HepG2 (cell line): ENCODE data around the gene ATP11A. TPM values are rescaled to one million over a fixed set of nuclear protein-coding genes. Genes with fewer than 3 reads are reported as not detected.

Experiments
- ADNP ChIP-seq: sonication (generic); formaldehyde crosslinking; IDR thresholded peaks from 2 replicates; pipeline ENCODE4 v1.4.0; 2020; ENCODE audit warnings: missing genetic modification reagents
- FOXA3 ChIP-seq: IDR thresholded peaks from 2 replicates; pipeline ENCODE4 v1.6.1; 2016; ENCODE audit warnings: missing genetic modification reagents, missing compliant biosample characterization
- HHEX ChIP-seq: IDR thresholded peaks from 2 replicates; pipeline ENCODE4 v1.6.1; 2016; ENCODE audit warnings: control low read depth
- IKZF1 ChIP-seq: fragments of 450-650 bp; IDR thresholded peaks from 2 replicates; pipeline ENCODE4 v1.7.1; 2016
- KDM1A ChIP-seq: IDR thresholded peaks from 2 replicates; pipeline ENCODE4 v1.6.1; 2016; ENCODE audit warnings: missing compliant biosample characterization
- KDM2A ChIP-seq: sonication (generic); formaldehyde crosslinking; IDR thresholded peaks from 2 replicates; pipeline ENCODE4 v1.4.0; 2020; ENCODE audit warnings: low read depth, missing genetic modification reagents, borderline replicate concordance
- RFX3 ChIP-seq: IDR thresholded peaks from 2 replicates; pipeline ENCODE4 v1.6.1; 2016; ENCODE audit warnings: missing biosample characterization, missing genetic modification reagents
- SIN3B ChIP-seq: fragments of 150-350 bp; IDR thresholded peaks from 2 replicates; pipeline ENCODE4 v1.6.1; 2014; ENCODE audit warnings: low read length
- SOX13 ChIP-seq, 3 experiments: fragments of 450-650 bp in 1 of 3; sonication (generic) in 1 of 3; formaldehyde crosslinking in 1 of 3; IDR thresholded peaks in 2 of 3; conservative IDR thresholded peaks in 1 of 3; 2 replicates each; pipeline versions ENCODE4 v1.5.0 to v1.6.1; 2016 to 2020; ENCODE audit warnings: antibody characterized with exemption in 1 of 3, mild to moderate bottlenecking in 1 of 3, missing compliant biosample characterization in 1 of 3, missing genetic modification reagents in 1 of 3, moderate library complexity in 1 of 3
- ZFY ChIP-seq: sonication (generic); formaldehyde crosslinking; IDR thresholded peaks from 2 replicates; pipeline ENCODE4 v1.4.0; 2020; ENCODE audit warnings: missing genetic modification reagents
- ZNF142 ChIP-seq: sonication (generic); formaldehyde crosslinking; IDR thresholded peaks from 2 replicates; pipeline ENCODE4 v1.4.0; 2020; ENCODE audit warnings: missing genetic modification reagents
- ZNF143 ChIP-seq: sonication (generic); formaldehyde crosslinking; IDR thresholded peaks from 2 replicates; pipeline ENCODE4 v1.4.0; 2020; ENCODE audit warnings: missing genetic modification reagents
- ZNF546 ChIP-seq: sonication (generic); formaldehyde crosslinking; conservative IDR thresholded peaks from 2 replicates; pipeline ENCODE4 v1.8.1; 2023; ENCODE audit warnings: mild to moderate bottlenecking, missing genetic modification reagents
- ZNF660 ChIP-seq: sonication (generic); formaldehyde crosslinking; IDR thresholded peaks from 2 replicates; pipeline ENCODE4 v1.5.1; 2020; ENCODE audit warnings: mild to moderate bottlenecking, low read depth, missing genetic modification reagents, borderline replicate concordance
- ZNF747 ChIP-seq: sonication (generic); formaldehyde crosslinking; IDR thresholded peaks from 2 replicates; pipeline ENCODE4 v1.8.1; 2023; ENCODE audit warnings: missing genetic modification reagents, mild to moderate bottlenecking, borderline replicate concordance
- ZNF83 ChIP-seq: sonication (generic); formaldehyde crosslinking; IDR thresholded peaks from 2 replicates; pipeline ENCODE4 v1.4.0; 2020; ENCODE audit warnings: missing genetic modification reagents, mild to moderate bottlenecking, borderline replicate concordance
- ZXDC ChIP-seq: sonication (generic); formaldehyde crosslinking; IDR thresholded peaks from 2 replicates; pipeline ENCODE4 v1.5.0; 2020; ENCODE audit warnings: mild to moderate bottlenecking, missing genetic modification reagents
- polyA plus RNA-seq, 8 experiments: library from polyadenylated mRNA; depleted of rRNA in 3 of 8; stranded (reverse) in 7 of 8; unstranded in 1 of 8; fragments of >200 nt; fragmentation: Illumina TruSeq in 4 of 8; extraction: Trizol in 4 of 8; gene quantifications; 2 replicates each; pipeline versions ENCODE4 v1.2.1 to v1.2.3, GENCODE V29; 2011 to 2016; ENCODE audit warnings: low read depth in 4 of 8, missing spikeins in 1 of 8, mixed read lengths in 1 of 8; ENCODE audit not compliant: insufficient read depth in 1 of 8
- total RNA-seq, 5 experiments: library from RNA; depleted of rRNA; stranded (reverse); fragments of >200 nt; fragmentation: Illumina TruSeq; extraction: Trizol; gene quantifications; 2 replicates each; pipeline ENCODE4 v1.2.3, GENCODE V29; 2016; ENCODE audit warnings: low read depth in 1 of 5
- TF ChIP-seq, protein P1 (sequence below): IDR thresholded peaks from 2 replicates; pipeline ENCODE4 v1.6.1; 2016; ENCODE audit warnings: missing biosample characterization, missing genetic modification reagents, low read depth
- TF ChIP-seq, protein P2 (sequence below): sonication (generic); formaldehyde crosslinking; IDR thresholded peaks from 2 replicates; pipeline ENCODE4 v1.5.1; 2020; ENCODE audit warnings: missing genetic modification reagents, mild to moderate bottlenecking, borderline replicate concordance

The ATP11A gene
- total and polyA plus RNA-seq, 2 of the 13 experiments (the other 11 are each of a cell fraction or from before 2014, with no cell fraction given): 18.4 to 20.1 TPM

DNA sequence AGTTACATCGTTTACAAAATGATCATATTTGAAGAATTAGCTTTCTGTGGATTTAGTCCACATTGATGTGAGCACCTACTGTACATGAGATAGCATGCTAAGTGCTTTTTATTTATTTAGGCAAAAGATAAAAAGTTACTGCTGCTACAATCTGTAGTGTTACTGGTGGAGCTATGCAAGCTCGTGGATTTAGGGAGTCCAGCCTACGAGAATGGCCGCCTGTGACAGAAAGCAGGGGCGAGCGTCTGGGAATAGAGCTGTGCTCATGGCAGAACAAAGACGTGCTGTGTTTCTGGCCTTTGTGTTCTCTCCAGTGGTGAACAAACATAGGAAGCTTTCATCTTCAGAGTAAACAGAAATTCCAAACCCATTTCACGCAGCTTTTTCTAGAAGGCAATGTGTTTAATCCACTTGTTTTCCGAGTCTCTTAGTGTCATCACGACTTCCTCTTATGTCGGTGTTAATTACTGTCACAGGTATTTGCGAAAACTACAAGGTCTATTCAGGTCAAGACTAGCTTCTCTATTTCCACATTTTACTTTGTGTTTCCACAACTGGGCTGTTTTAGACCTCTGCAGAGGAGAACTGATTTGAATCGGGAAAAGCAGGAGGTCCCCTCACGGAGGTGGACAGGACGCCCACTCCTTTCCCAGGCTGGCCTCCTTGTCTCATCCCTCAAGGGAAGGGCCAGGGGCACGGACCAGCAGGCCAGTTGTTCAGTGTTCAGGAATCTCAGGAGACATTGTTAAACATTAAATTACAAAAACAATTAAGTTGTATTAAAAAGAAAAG lies 67.3 kb downstream of the ATP11A start (continued):
- TF ChIP-seq ZFY (CRISPR knock-in tag) (0 out of 2 replicates have a peak, but pooled peaks have one; percentile 47), HHEX (CRISPR knock-in tag) (peak; percentile 70), ZXDC (peak; percentile 51), ZNF546 (CRISPR knock-in tag) (no peak), FOXA3 (CRISPR knock-in tag) (peak; percentile 98), ZNF143 (CRISPR knock-in tag) (no peak), KDM2A (CRISPR knock-in tag) (no peak), ZNF747 (CRISPR knock-in tag) (peak; percentile 88), IKZF1 (no peak), SIN3B (no peak), ADNP (CRISPR knock-in tag) (no peak), SOX13 (IDR thresholded peaks at IDR 0.05) (peak; percentile 78), SOX13 (CRISPR knock-in tag; conservative IDR thresholded peaks at IDR 0.05 in 1 of 2, IDR thresholded peaks at IDR 0.05 in 1 of 2) (peak in 1 of 2 experiments; percentile 98; a peak in 2 of 4 replicates), ZNF142 (CRISPR knock-in tag) (no peak), RFX3 (no peak), ZNF83 (CRISPR knock-in tag) (no peak), KDM1A (CRISPR knock-in tag) (no peak), ZNF660 (CRISPR knock-in tag) (no peak)
- TF ChIP-seq, protein P1, sequence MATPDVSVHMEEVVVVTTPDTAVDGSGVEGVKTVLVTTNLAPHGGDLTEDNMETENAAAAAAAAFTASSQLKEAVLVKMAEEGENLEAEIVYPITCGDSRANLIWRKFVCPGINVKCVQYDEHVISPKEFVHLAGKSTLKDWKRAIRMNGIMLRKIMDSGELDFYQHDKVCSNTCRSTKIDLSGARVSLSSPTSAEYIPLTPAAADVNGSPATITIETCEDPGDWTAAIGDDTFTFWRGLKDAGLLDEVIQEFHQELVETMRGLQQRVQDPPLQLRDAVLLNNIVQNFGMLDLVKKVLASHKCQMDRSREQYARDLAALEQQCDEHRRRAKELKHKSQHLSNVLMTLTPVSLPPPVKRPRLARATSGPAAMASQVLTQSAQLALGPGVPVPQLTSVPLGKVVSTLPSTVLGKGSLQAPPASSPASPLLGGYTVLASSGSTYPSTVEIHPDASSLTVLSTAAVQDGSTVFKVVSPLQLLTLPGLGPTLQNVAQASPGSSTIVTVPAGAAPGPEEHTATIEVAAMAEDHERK (CRISPR knock-in tag): no peak
- TF ChIP-seq, protein P2, sequence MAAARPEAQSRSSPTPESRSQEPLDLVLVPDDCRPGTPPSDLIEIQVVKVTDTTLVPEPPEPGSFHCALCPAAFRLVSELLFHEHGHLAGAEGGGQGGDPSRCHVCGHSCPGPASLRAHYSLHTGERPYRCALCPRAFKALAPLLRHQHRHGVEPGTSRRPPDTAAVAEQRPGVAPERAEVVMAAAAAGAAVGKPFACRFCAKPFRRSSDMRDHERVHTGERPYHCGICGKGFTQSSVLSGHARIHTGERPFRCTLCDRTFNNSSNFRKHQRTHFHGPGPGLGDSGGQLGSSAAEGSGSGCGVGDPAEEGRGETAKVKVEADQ (CRISPR knock-in tag): no peak
